Rectal smooth muscle tissue (tissue), 1 donor: Measurements from ENCODE around the gene CD3E.
A peak's percentile ranks its signal among the peaks of the same experiment; 100 is the strongest.

Experiments
- H3K27ac ChIP-seq: one replicate; pipeline ENCODE4 v1.7.0; 2013; ENCODE audit warnings: low read depth, low read length, inconsistent platforms
- H3K27me3 ChIP-seq: one replicate; pipeline ENCODE4 v1.7.0; 2013; ENCODE audit warnings: low read length; ENCODE audit not compliant: control insufficient read depth, insufficient read depth
- H3K36me3 ChIP-seq: one replicate; pipeline ENCODE4 v1.7.0; 2013; ENCODE audit warnings: low read length; ENCODE audit not compliant: control insufficient read depth, insufficient read depth
- H3K4me1 ChIP-seq: one replicate; pipeline ENCODE4 v1.7.0; 2013; ENCODE audit warnings: low read length; ENCODE audit not compliant: control insufficient read depth, insufficient read depth
- H3K4me3 ChIP-seq: one replicate; pipeline ENCODE4 v1.7.0; 2013; ENCODE audit warnings: low read length
- H3K9ac ChIP-seq: one replicate; pipeline ENCODE4 v1.7.0; 2013; ENCODE audit warnings: low read length

Gene CD3E

DNA sequence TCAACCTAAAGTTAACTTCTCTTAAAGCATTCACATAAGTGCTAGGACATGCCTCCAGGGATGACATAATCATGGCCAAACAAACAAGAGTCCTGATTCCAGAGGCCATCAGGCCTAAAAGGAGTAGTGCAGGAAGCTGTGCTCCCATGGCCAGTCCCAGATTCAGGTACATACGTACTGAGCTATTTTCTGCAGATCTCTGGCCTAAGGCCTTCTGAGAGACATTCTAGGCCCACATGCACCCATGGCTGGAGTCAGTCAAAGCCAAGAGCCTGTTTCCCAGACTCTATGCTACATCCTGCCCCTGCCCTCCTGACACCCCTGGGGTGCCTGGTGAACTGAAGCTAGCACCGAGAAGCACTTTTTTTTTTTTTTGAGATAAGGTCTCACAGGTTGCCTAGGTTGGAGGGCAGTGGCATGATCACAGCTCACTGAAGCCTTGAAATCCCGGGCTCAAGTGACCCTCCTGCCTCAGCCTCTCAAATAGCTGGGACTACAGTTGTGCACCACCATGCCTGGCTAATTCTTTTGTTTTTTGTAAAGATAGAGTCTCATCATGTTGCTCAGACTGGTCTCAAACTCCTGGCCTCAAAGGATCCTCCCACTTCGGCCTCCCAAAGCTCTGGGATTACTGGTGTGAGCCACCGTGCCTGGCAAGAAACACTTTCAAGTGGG lies 37.4 kb downstream of the CD3E start:
- H3K36me3 ChIP-seq = no peaks in the 10 kb centered on the region
- no peaks in the 10 kb centered on the region for H3K4me1 ChIP-seq
- no peak overlapping the region for H3K9ac ChIP-seq
- peak overlapping the region; percentile 47 for H3K4me3 ChIP-seq
- H3K27ac ChIP-seq = no peak overlapping the region
- no peaks in the 10 kb centered on the region for H3K27me3 ChIP-seq

DNA sequence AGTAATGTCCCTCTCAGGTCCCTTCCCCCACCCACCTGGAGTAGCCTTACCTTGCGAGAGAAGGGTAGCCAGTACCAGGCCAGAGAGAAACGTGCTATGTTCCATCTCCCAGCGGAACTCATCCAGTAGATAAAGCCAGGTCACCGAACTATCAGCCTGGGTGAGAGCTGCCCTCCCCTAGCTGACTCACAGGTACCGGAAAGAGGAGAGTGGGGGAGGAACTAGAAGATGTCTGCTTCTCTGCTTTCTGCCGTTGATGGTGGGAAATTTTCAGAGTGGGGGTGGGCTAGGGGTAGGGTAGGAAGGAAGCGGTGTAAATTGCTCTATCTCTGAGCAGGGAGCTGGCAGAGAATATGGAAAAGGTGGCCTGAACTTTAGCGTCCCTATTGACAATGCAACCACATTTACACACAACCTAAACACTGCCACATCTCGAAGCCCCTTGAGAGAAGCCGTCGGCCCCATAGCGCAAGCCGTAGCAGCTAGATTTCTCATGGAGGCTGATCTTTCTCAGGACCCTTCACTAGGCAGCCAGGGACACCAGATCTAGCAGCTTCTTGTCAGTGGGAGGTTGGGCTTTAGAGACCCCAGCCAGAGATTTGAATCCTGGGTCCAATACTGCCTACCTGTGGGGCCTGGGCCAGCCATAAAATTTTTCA lies 38.1 kb downstream of the CD3E start, which contains the start of gene CD3D:
Gene CD3D, minus strand, starts transcription at position 203 of the 659 bp plus-strand sequence. Its CDS starts 98 bp downstream, at position 105.
- H3K27ac ChIP-seq = no peak within 1 kb of the TSS
- H3K4me3 ChIP-seq = peak within 1 kb of the TSS; percentile 47

DNA sequence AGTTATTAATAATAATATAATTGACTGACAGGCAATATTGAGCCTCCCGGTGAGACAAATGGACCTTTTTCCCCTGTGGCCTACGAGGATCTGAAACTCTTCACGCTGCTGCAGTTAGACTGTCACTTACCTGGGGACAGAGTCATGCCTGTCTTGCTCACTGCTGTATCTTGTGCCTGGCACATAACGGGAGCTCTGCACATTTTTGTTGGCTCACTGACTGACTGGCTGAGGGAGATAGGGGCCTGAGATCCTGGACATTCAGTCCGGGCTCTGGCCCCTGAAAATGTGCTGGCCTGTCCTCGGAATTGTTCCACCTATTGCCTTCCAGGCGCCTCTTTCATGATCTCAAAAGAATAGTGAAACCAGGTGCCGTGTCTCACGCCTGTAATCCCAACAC lies 38.7 kb downstream of the CD3E start:
- Histone ChIP-seq H3K27ac (no peak overlapping the region), H3K36me3 (no peaks in the 10 kb centered on the region), H3K4me3 (no peak overlapping the region), H3K27me3 (no peaks in the 10 kb centered on the region), H3K4me1 (no peaks in the 10 kb centered on the region), H3K9ac (no peak overlapping the region)

More for the DNA sequence above, 38.1 kb downstream of the CD3E start, which contains the start of gene CD3D:
- Histone ChIP-seq H3K4me1 (no peaks in the 10 kb centered on the region), H3K36me3 (no peaks in the 10 kb centered on the region), H3K27me3 (no peaks in the 10 kb centered on the region), H3K9ac (no peak within 1 kb of the TSS)

- Histone ChIP-seq H3K27me3 (no peaks in the 10 kb centered on the region), H3K36me3 (no peaks in the 10 kb centered on the region), H3K4me1 (no peaks in the 10 kb centered on the region), H3K27ac (no peak within 1 kb of the TSS), H3K9ac (no peak within 1 kb of the TSS), H3K4me3 (peak within 1 kb of the TSS; percentile 29)
These were observed 39.5 kb downstream of the CD3E start, which contains the start of gene CD3G for GRCh38 chr11:118343981-118344515. Gene CD3G, plus strand, starts transcription at chr11:118344344. Its CDS starts 80 bp downstream, at chr11:118344424.

GRCh38 chr11:118349475-118349874 lies 44.9 kb downstream of the CD3E start:
- Histone ChIP-seq H3K36me3 (no peaks in the 10 kb centered on the region), H3K4me3 (no peak overlapping the region), H3K27ac (no peak overlapping the region), H3K9ac (no peak overlapping the region), H3K27me3 (no peaks in the 10 kb centered on the region), H3K4me1 (no peaks in the 10 kb centered on the region)

DNA sequence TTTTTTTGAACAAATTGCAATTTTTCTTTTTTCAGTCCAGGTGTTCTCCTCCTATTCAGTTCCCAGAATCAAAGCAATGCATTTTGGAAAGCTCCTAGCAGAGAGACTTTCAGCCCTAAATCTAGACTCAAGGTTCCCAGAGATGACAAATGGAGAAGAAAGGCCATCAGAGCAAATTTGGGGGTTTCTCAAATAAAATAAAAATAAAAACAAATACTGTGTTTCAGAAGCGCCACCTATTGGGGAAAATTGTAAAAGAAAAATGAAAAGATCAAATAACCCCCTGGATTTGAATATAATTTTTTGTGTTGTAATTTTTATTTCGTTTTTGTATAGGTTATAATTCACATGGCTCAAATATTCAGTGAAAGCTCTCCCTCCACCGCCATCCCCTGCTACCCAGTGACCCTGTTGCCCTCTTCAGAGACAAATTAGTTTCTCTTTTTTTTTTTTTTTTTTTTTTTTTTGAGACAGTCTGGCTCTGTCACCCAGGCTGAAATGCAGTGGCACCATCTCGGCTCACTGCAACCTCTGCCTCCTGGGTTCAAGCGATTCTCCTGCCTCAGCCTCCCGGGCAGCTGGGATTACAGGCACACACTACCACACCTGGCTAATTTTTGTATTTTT lies 48.7 kb downstream of the CD3E start:
- Histone ChIP-seq H3K27me3 (no peaks in the 10 kb centered on the region), H3K4me3 (no peak overlapping the region), H3K36me3 (no peaks in the 10 kb centered on the region), H3K27ac (no peak overlapping the region), H3K9ac (no peak overlapping the region), H3K4me1 (no peaks in the 10 kb centered on the region)

DNA sequence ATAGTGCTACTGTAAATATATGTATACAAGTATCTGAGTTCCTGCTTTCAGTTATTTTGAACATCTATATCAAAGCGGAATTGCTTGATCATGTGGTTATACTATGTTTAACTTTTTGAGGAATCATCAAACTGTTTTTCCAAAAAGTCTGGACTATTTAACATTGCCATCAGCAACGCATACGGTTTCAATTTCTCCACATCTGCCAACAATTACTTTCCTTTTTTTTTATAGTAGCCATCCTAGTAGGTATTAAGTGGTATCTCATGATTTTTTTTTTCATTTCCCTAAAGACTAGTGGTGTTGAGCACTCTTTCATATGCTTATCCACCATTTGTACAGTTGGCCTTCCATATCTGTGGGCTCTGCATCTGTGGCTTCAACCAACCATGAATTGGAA lies 53.5 kb downstream of the CD3E start:
- Histone ChIP-seq H3K4me3 (no peak overlapping the region), H3K9ac (no peak overlapping the region), H3K27me3 (no peaks in the 10 kb centered on the region), H3K27ac (no peak overlapping the region), H3K36me3 (no peaks in the 10 kb centered on the region), H3K4me1 (peaks cover 3% of the 10 kb centered on the region)

DNA sequence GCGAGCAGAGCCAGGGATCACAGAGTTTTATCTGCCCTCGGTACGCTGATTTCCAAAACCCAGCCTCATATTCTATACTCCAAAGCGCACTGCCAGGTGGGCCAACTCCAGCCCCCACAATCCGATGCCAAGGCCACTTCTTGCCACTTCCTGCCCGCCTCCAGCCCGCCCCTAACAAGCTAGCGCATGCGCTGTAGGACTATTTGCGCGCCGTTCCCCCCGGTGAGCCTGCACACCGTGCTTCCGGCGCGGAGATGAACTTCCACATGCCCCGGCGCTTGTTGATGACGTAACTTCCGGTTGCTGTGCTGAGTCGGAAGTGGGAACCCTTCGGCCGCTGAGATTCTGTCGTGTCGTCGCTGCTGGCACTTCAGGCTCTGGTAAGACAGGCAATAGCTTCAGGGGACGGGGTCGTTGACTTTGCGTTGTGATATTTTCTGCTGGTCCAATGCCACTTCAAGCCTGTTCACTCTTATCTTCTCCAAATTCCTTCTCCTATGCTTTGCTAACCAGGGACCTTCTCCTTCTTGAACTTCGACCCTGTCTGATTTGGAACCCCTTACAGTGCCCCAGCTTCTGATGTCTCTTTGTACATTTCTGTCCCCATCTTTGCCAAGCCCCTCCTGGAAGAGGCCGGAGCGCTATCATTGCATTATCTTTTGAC lies 54.9 kb downstream of the CD3E start, which contains the start of gene UBE4A:
Gene UBE4A, plus strand, starts transcription at position 306 of the 664 bp plus-strand sequence. CDS start 5,481 bp downstream, outside the sequence.
- peak within 1 kb of the TSS; percentile 96 for H3K4me3 ChIP-seq
- H3K9ac ChIP-seq = peak within 1 kb of the TSS; percentile 90
- H3K36me3 ChIP-seq = peaks cover 3% of the 10 kb centered on the region
- peaks cover 3% of the 10 kb centered on the region for H3K4me1 ChIP-seq
- peak within 1 kb of the TSS; percentile 16 for H3K27ac ChIP-seq
- no peaks in the 10 kb centered on the region for H3K27me3 ChIP-seq

DNA sequence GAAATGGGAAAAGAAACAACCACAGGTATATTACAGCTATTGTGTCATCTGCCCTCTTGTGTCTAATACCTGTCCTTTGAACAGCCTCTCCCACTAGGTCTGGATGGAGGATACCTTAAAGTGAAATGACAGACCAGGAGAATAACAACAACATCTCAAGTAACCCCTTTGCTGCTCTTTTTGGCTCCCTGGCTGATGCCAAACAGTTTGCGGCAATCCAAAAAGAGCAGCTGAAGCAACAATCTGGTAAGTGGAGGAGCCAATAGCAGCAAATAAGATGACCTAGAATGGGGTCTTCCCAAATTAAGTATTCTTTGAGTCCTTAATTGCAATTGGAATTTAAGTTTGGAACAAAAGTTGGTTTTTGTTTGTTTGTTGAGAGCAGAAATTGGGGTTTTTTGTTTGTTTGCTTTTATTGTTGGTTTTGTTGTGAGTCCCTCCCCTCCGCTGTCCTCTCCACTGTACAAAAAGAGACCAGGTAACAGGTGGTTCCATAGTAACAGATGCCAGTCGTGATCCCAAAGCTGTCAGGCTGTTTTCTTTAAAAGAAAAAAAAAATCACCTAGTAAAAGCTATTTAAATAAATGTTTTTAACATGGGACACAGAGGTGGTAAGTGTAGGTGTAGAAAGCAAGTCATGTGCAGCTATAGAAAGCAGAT lies 60.6 kb downstream of the CD3E start:
- no peak overlapping the region for H3K27ac ChIP-seq
- peaks cover 2% of the 10 kb centered on the region for H3K4me1 ChIP-seq
- H3K27me3 ChIP-seq = no peaks in the 10 kb centered on the region
- H3K36me3 ChIP-seq = peaks cover 29% of the 10 kb centered on the region
- H3K9ac ChIP-seq = no peak overlapping the region
- H3K4me3 ChIP-seq = no peak overlapping the region
